Subcutaneous abdominal adipose tissue (tissue), 5 donors: ENCODE data around the gene FBXW4.
"Not testable (repeated sequence)": the region's sequence is repeated elsewhere in the genome, so short reads cannot be mapped to it uniquely, and the experiment has no call there.

ENCODE experiments used
- H3K27ac ChIP-seq: one replicate; pipeline ENCODE4 v1.7.0; 2013; ENCODE audit warnings: low read depth, mild to moderate bottlenecking, inconsistent platforms, low read length, moderate library complexity
- H3K27me3 ChIP-seq, 5 donors: one replicate each; pipeline ENCODE4 v1.7.0; 2013; ENCODE audit warnings: low read length in 5 of 5, inconsistent platforms in 1 of 5; ENCODE audit not compliant: control insufficient read depth in 5 of 5, insufficient read depth in 4 of 5
- H3K36me3 ChIP-seq, 5 donors: one replicate each; pipeline ENCODE4 v1.7.0; 2013; ENCODE audit warnings: low read length in 5 of 5; ENCODE audit not compliant: control insufficient read depth in 5 of 5, insufficient read depth in 5 of 5
- H3K4me1 ChIP-seq, 5 donors: one replicate each; pipeline ENCODE4 v1.7.0; 2013; ENCODE audit warnings: low read length in 5 of 5, mild to moderate bottlenecking in 3 of 5, moderate library complexity in 1 of 5; ENCODE audit not compliant: control insufficient read depth in 5 of 5, insufficient read depth in 5 of 5
- H3K4me3 ChIP-seq, 5 donors: one replicate each; pipeline ENCODE4 v1.7.0; 2013; ENCODE audit warnings: low read length in 5 of 5, low read depth in 1 of 5
- H3K9ac ChIP-seq, 5 donors: one replicate each; pipeline ENCODE4 v1.7.0; 2013; ENCODE audit warnings: low read length in 5 of 5, mild to moderate bottlenecking in 4 of 5, moderate library complexity in 3 of 5
- H3K9me3 ChIP-seq, 5 donors: one replicate each; pipeline ENCODE4 v1.7.0; 2013; ENCODE audit warnings: low read length in 5 of 5; ENCODE audit not compliant: control insufficient read depth in 5 of 5
- donor health status: healthy.
- donor health status: healthy.
- donor health status: healthy.
- donor health status: healthy.
- donor health status: healthy.

FBXW4 gene

GRCh38 chr10:101649525-101650085 lies 45.4 kb downstream of the FBXW4 start:
- Histone ChIP-seq H3K36me3 (peaks cover 5 to 65% (median 30%) of the 10 kb centered on the region in 5 donors), H3K27ac (no peak overlapping the region), H3K27me3 (no peaks in the 10 kb centered on the region), H3K9me3 (no peaks in the 10 kb centered on the region), H3K9ac (no peak overlapping the region), H3K4me3 (no peak overlapping the region), H3K4me1 (peaks cover 0 to 9% (median 3%) of the 10 kb centered on the region in 5 donors)

- Histone ChIP-seq H3K9me3 (no peaks in the 10 kb centered on the region), H3K27ac (no peak overlapping the region), H3K4me1 (peaks cover 0 to 9% (median 3%) of the 10 kb centered on the region in 5 donors), H3K27me3 (no peaks in the 10 kb centered on the region), H3K4me3 (no peak overlapping the region), H3K9ac (no peak overlapping the region), H3K36me3 (peaks cover 0 to 65% (median 34%) of the 10 kb centered on the region in 5 donors)
These were observed 47.7 kb downstream of the FBXW4 start for GRCh38 chr10:101647255-101647654.

GRCh38 chr10:101646364-101646763 lies 48.6 kb downstream of the FBXW4 start:
- peaks cover 0 to 9% (median 3%) of the 10 kb centered on the region in 5 donors for H3K4me1 ChIP-seq
- H3K36me3 ChIP-seq: peaks cover 0 to 65% (median 31%) of the 10 kb centered on the region in 5 donors
- H3K9me3 ChIP-seq: no peaks in the 10 kb centered on the region
- H3K27me3 ChIP-seq: no peaks in the 10 kb centered on the region
- H3K27ac ChIP-seq: no peak overlapping the region
- H3K9ac ChIP-seq: peak overlapping the region in 1 of 5 donors; percentile 11
- no peak overlapping the region for H3K4me3 ChIP-seq

GRCh38 chr10:101645659-101646058 lies 49.3 kb downstream of the FBXW4 start:
- Histone ChIP-seq H3K9ac (no peak overlapping the region), H3K27me3 (no peaks in the 10 kb centered on the region), H3K4me3 (no peak overlapping the region), H3K9me3 (no peaks in the 10 kb centered on the region), H3K36me3 (peaks cover 0 to 60% (median 26%) of the 10 kb centered on the region in 5 donors), H3K4me1 (peaks cover 0 to 9% (median 3%) of the 10 kb centered on the region in 5 donors), H3K27ac (no peak overlapping the region)

- Histone ChIP-seq H3K4me1 (peaks cover 0 to 18% (median 9%) of the 10 kb centered on the region in 5 donors), H3K4me3 (no peak overlapping the region), H3K9me3 (no peaks in the 10 kb centered on the region), H3K27me3 (no peaks in the 10 kb centered on the region), H3K9ac (peak overlapping the region in 1 of 5 donors; percentile 17), H3K36me3 (peaks cover 0 to 47% (median 14%) of the 10 kb centered on the region in 5 donors), H3K27ac (no peak overlapping the region)
These were observed 51.0 kb downstream of the FBXW4 start for GRCh38 chr10:101644002-101644401.

GRCh38 chr10:101643546-101643945 lies 51.4 kb downstream of the FBXW4 start:
- Histone ChIP-seq H3K9ac (no peak overlapping the region), H3K27ac (no peak overlapping the region), H3K4me3 (no peak overlapping the region), H3K36me3 (peaks cover 0 to 47% (median 12%) of the 10 kb centered on the region in 5 donors), H3K27me3 (no peaks in the 10 kb centered on the region), H3K4me1 (peaks cover 0 to 20% (median 9%) of the 10 kb centered on the region in 5 donors), H3K9me3 (no peaks in the 10 kb centered on the region)

GRCh38 chr10:101639141-101639900 lies 55.6 kb downstream of the FBXW4 start:
- no peak overlapping the region for H3K4me3 ChIP-seq
- H3K27ac ChIP-seq: no peak overlapping the region

GRCh38 chr10:101633510-101633909 lies 61.5 kb downstream of the FBXW4 start:
- peaks cover 6 to 26% (median 8%) of the 10 kb centered on the region in 5 donors for H3K36me3 ChIP-seq
- H3K4me1 ChIP-seq, H3K9ac ChIP-seq, H3K4me3 ChIP-seq, H3K9me3 ChIP-seq, H3K27me3 ChIP-seq, H3K27ac ChIP-seq: not testable (repeated sequence)

More at GRCh38 chr10:101639141-101639900, 55.6 kb downstream of the FBXW4 start:
- Histone ChIP-seq H3K9me3 (no peaks in the 10 kb centered on the region), H3K4me1 (peaks cover 0 to 12% (median 5%) of the 10 kb centered on the region in 5 donors), H3K27me3 (no peaks in the 10 kb centered on the region), H3K36me3 (peaks cover 6 to 21% (median 11%) of the 10 kb centered on the region in 5 donors), H3K9ac (no peak overlapping the region)

- no peaks in the 10 kb centered on the region for H3K4me1 ChIP-seq
- H3K9me3 ChIP-seq: no peaks in the 10 kb centered on the region
- H3K9ac ChIP-seq: no peak overlapping the region
- H3K4me3 ChIP-seq: no peak overlapping the region
- H3K36me3 ChIP-seq: peaks cover 0 to 32% (median 8%) of the 10 kb centered on the region in 5 donors
- H3K27ac ChIP-seq: no peak overlapping the region
- H3K27me3 ChIP-seq: no peaks in the 10 kb centered on the region
These were observed 63.0 kb downstream of the FBXW4 start for GRCh38 chr10:101631821-101632475.

- Histone ChIP-seq H3K27me3 (no peaks in the 10 kb centered on the region), H3K4me1 (no peaks in the 10 kb centered on the region), H3K9me3 (no peaks in the 10 kb centered on the region), H3K36me3 (peaks cover 0 to 33% (median 8%) of the 10 kb centered on the region in 5 donors), H3K9ac (no peak overlapping the region), H3K4me3 (no peak overlapping the region), H3K27ac (no peak overlapping the region)
These were observed 64.4 kb downstream of the FBXW4 start for GRCh38 chr10:101630633-101630920.
